ENCODE results near the gene REEP1. TPM values are rescaled to one million over a fixed set of nuclear protein-coding genes. Genes with fewer than 3 reads are reported as not detected.

Gene REEP1
- polyA plus RNA-seq, 1 donor (not counting 4 experiments of a cell fraction or from before 2014, with no cell fraction given) = 0.30 TPM

GRCh38 chr2:86271248-86271647, 66.2 kb downstream of the REEP1 start:
- TF ChIP-seq EZH2 (IDR thresholded peaks at IDR 0.05; ENCODE audit: low read length) = no peak
- TF ChIP-seq CTCF (optimal IDR thresholded peaks at IDR 0.05 in 1 of 3, IDR thresholded peaks at IDR 0.05 in 1 of 3, conservative IDR thresholded peaks at IDR 0.05 in 1 of 3; ENCODE audit: extremely low read depth in 1 of 3, insufficient read depth in 2 of 3, low read length in 3 of 3) = no peak
- DNase-seq (ENCODE audit: low read depth, low spot score) = no peak

GRCh38 chr2:86263956-86264355, 73.5 kb downstream of the REEP1 start:
- Histone ChIP-seq H2AFZ (ENCODE audit: control insufficient read depth, low read length) (no peak overlapping the region), H3K27ac (ENCODE audit: control insufficient read depth, insufficient read depth, low read length) (no peak overlapping the region), H3K9me1 (ENCODE audit: control insufficient read depth, extremely low read depth, insufficient read depth, low read length) (no peaks in the 10 kb centered on the region), H3K36me3 (ENCODE audit: control insufficient read depth in 2 of 2, extremely low read depth in 1 of 2, insufficient read depth in 2 of 2, low read length in 2 of 2) (no peaks in the 10 kb centered on the region), H3K79me2 (ENCODE audit: control insufficient read depth, insufficient read depth, low read length) (no peaks in the 10 kb centered on the region), H3K4me2 (ENCODE audit: control insufficient read depth, extremely low read depth, insufficient read depth, low read depth, low read length) (no peak overlapping the region), H3K9ac (ENCODE audit: control insufficient read depth, extremely low read depth, insufficient read depth, low read length) (no peak overlapping the region), H4K20me1 (ENCODE audit: control insufficient read depth, extremely low read depth, insufficient read depth, low read length) (no peaks in the 10 kb centered on the region), H3K9me3 (ENCODE audit: control insufficient read depth, low read depth, low read length) (no peaks in the 10 kb centered on the region), H3K27me3 (ENCODE audit: control insufficient read depth, extremely low read depth, insufficient read depth, low read length) (no peaks in the 10 kb centered on the region), H3K4me3 (ENCODE audit: control insufficient read depth in 2 of 3, extremely low read depth in 1 of 3, insufficient read depth in 2 of 3, low read depth in 1 of 3, low read length in 3 of 3) (no peak overlapping the region), H3K4me1 (ENCODE audit: control insufficient read depth, extremely low read depth, insufficient read depth, low read length) (no peaks in the 10 kb centered on the region)
- no peak for FAIRE-seq
- TF ChIP-seq CTCF (optimal IDR thresholded peaks at IDR 0.05 in 1 of 3, IDR thresholded peaks at IDR 0.05 in 1 of 3, conservative IDR thresholded peaks at IDR 0.05 in 1 of 3; ENCODE audit: extremely low read depth in 1 of 3, insufficient read depth in 2 of 3, low read length in 3 of 3) = no peak
- no peak for TF ChIP-seq EZH2 (IDR thresholded peaks at IDR 0.05; ENCODE audit: low read length)
- no peak for DNase-seq (ENCODE audit: low read depth, low spot score)
- dilution Hi-C loops (cut with MboI; ENCODE audit: extremely low pct_ligation_motif_present, low sequenced_read_pairs) = no loop called here

More at GRCh38 chr2:86271248-86271647, 66.2 kb downstream of the REEP1 start:
- H3K36me3 ChIP-seq (ENCODE audit: control insufficient read depth in 2 of 2, extremely low read depth in 1 of 2, insufficient read depth in 2 of 2, low read length in 2 of 2) = no peaks in the 10 kb centered on the region
- H3K9ac ChIP-seq (ENCODE audit: control insufficient read depth, extremely low read depth, insufficient read depth, low read length) = no peak overlapping the region
- FAIRE-seq = no peak
- no peak overlapping the region for H3K27ac ChIP-seq (ENCODE audit: control insufficient read depth, insufficient read depth, low read length)
- no peak overlapping the region for H2AFZ ChIP-seq (ENCODE audit: control insufficient read depth, low read length)
- H4K20me1 ChIP-seq (ENCODE audit: control insufficient read depth, extremely low read depth, insufficient read depth, low read length) = no peaks in the 10 kb centered on the region
- H3K4me3 ChIP-seq (ENCODE audit: control insufficient read depth in 2 of 3, extremely low read depth in 1 of 3, insufficient read depth in 2 of 3, low read depth in 1 of 3, low read length in 3 of 3) = no peak overlapping the region
- no peaks in the 10 kb centered on the region for H3K79me2 ChIP-seq (ENCODE audit: control insufficient read depth, insufficient read depth, low read length)
- H3K27me3 ChIP-seq (ENCODE audit: control insufficient read depth, extremely low read depth, insufficient read depth, low read length) = no peaks in the 10 kb centered on the region
- dilution Hi-C loops (cut with MboI; ENCODE audit: extremely low pct_ligation_motif_present, low sequenced_read_pairs) = no loop called here
- no peaks in the 10 kb centered on the region for H3K9me3 ChIP-seq (ENCODE audit: control insufficient read depth, low read depth, low read length)
- no peaks in the 10 kb centered on the region for H3K4me1 ChIP-seq (ENCODE audit: control insufficient read depth, extremely low read depth, insufficient read depth, low read length)
- no peaks in the 10 kb centered on the region for H3K9me1 ChIP-seq (ENCODE audit: control insufficient read depth, extremely low read depth, insufficient read depth, low read length)
- no peak overlapping the region for H3K4me2 ChIP-seq (ENCODE audit: control insufficient read depth, extremely low read depth, insufficient read depth, low read depth, low read length)

Measured in keratinocyte (primary cell).